Tibial artery (tissue), 4 donors: ENCODE data around the gene DCLK2.
"Not testable (repeated sequence)": the region's sequence is repeated elsewhere in the genome, so short reads cannot be mapped to it uniquely, and the experiment has no call there.

Experiments
- DNase-seq, 2 donors: peaks; one replicate each; pipeline ENCODE4 v3.0.0-alpha.2; 2019
- H3K27ac ChIP-seq, 2 donors: fragments of 200-600 bp; sonication (generic) in 1 of 2; 1 replicate in 1 of 2; 2 replicates in 1 of 2; pipeline ENCODE4 v1.5.1; 2018 to 2019; ENCODE audit warnings: mild to moderate bottlenecking in 1 of 2
- H3K27me3 ChIP-seq, 2 donors: fragments of 200-600 bp; sonication (generic) in 1 of 2; one replicate each; pipeline versions ENCODE4 v1.5.1 to v1.6.0; 2016 to 2019
- H3K36me3 ChIP-seq, 3 donors: fragments of 200-600 bp; sonication (generic) in 2 of 3; one replicate each; pipeline ENCODE4 v1.5.1; 2016 to 2019; ENCODE audit warnings: mild to moderate bottlenecking in 2 of 3
- H3K4me1 ChIP-seq, 4 donors: fragments of 200-600 bp; sonication (generic) in 2 of 4; 1 replicate in 3 of 4; 2 replicates in 1 of 4; pipeline ENCODE4 v1.5.1; 2016 to 2019
- H3K4me3 ChIP-seq, 2 donors: fragments of 200-600 bp; sonication (generic) in 1 of 2; 1 replicate in 1 of 2; 2 replicates in 1 of 2; pipeline ENCODE4 v1.5.1; 2018 to 2019; ENCODE audit warnings: mild to moderate bottlenecking in 2 of 2
- H3K9me3 ChIP-seq, 3 donors: fragments of 200-600 bp; sonication (generic) in 1 of 3; one replicate each; pipeline ENCODE4 v1.5.1; 2016 to 2019
- intact Hi-C: fragments of 100-400 bp; cut with DNase I; formaldehyde crosslinking; loops from one replicate; pipeline ENCODE4 v1.15.0; 2023; ENCODE audit warnings: low total_unique reads
- TF ChIP-seq, protein P1 (sequence below), 2 experiments: fragments of 200-600 bp in 1 of 2; fragments of 450-650 bp in 1 of 2; IDR thresholded peaks; one replicate each; pipeline ENCODE4 v1.5.1; 2017 to 2019; ENCODE audit warnings: antibody characterized with exemption in 2 of 2, mild to moderate bottlenecking in 1 of 2, moderate library complexity in 1 of 2

Gene DCLK2

DNA sequence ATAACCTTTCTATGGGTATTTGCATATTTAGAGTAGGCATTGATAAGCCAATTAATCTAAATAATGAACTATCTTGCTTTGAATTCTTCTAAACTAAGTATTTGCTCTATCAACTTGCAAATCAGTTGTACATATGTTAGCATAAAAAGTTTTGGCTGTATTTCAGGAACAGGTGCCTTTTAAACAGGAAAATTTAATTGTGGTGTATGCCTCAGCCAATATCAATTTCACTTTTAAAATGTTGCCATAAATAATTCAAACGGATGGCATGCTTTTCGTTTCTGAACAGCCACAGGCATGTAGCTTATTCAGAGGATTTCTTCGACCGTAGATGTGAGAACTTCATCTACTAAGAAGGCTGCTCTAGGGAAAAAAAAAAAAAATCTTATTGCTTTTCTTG, 99.9 kb downstream of the DCLK2 start:
- DNase-seq = no peak
- H3K27me3 ChIP-seq = no peaks in the 10 kb centered on the region
- H3K9me3 ChIP-seq = no peaks in the 10 kb centered on the region
- H3K36me3 ChIP-seq = no peaks in the 10 kb centered on the region
- no peak overlapping the region for H3K4me3 ChIP-seq
- peaks cover 0 to 28% (median 10%) of the 10 kb centered on the region in 4 donors for H3K4me1 ChIP-seq
- no peak overlapping the region for H3K27ac ChIP-seq
- TF ChIP-seq, protein P1, sequence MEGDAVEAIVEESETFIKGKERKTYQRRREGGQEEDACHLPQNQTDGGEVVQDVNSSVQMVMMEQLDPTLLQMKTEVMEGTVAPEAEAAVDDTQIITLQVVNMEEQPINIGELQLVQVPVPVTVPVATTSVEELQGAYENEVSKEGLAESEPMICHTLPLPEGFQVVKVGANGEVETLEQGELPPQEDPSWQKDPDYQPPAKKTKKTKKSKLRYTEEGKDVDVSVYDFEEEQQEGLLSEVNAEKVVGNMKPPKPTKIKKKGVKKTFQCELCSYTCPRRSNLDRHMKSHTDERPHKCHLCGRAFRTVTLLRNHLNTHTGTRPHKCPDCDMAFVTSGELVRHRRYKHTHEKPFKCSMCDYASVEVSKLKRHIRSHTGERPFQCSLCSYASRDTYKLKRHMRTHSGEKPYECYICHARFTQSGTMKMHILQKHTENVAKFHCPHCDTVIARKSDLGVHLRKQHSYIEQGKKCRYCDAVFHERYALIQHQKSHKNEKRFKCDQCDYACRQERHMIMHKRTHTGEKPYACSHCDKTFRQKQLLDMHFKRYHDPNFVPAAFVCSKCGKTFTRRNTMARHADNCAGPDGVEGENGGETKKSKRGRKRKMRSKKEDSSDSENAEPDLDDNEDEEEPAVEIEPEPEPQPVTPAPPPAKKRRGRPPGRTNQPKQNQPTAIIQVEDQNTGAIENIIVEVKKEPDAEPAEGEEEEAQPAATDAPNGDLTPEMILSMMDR (IDR thresholded peaks at IDR 0.05) = no peak
- intact Hi-C loops = no loop called here

DNA sequence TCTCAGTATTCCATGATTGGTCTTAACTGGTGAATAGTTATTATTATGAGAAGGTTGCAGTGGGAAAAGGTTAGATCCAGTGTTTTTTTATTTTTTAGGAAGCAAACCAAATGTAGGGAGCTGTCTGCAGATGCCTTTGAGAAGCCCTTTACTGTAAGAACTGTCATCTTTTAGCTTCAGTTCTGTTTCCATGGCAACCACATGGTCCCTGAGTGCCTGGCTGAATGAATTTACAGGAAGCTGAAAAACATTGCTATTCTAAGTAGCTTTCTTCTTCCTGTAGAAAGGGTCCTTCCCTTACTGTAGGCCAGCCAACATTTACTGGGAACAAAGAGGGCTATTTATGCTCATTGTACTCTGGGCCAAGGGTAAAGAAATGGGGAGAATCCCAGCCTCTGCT, 103.3 kb downstream of the DCLK2 start:
- H3K9me3 ChIP-seq = no peaks in the 10 kb centered on the region
- no peaks in the 10 kb centered on the region for H3K36me3 ChIP-seq
- H3K4me1 ChIP-seq = peaks cover 0 to 17% (median 4%) of the 10 kb centered on the region in 4 donors
- no peak for DNase-seq
- H3K27me3 ChIP-seq = no peaks in the 10 kb centered on the region
- H3K27ac ChIP-seq = no peak overlapping the region
- H3K4me3 ChIP-seq = no peak overlapping the region
- TF ChIP-seq, protein P1 (IDR thresholded peaks at IDR 0.05) = no peak
- intact Hi-C loops = no loop called here

DNA sequence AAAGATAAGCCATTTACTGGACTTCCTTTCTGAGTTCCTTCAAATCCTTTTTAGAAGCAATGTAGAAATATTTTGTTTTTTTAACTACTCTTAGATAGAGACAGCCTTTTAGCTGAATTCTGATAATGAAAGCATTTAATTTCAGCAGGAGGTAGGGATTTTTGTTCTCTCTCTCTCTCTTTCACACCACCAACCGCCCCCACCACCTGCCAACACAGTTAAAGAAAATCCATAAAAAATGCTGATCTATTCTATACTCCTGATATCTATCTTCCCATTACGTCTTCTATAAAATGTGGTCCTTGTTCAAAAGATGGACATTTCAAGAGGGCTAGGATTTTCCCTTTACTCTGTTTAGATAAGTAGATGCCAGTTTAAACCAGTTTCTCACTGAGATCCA, 104.5 kb downstream of the DCLK2 start:
- TF ChIP-seq, protein P1 (IDR thresholded peaks at IDR 0.05) = no peak
- no peaks in the 10 kb centered on the region for H3K27me3 ChIP-seq
- peaks cover 0 to 10% (median 0%) of the 10 kb centered on the region in 4 donors for H3K4me1 ChIP-seq
- H3K27ac ChIP-seq = no peak overlapping the region
- DNase-seq = no peak
- H3K4me3 ChIP-seq = no peak overlapping the region
- intact Hi-C loops = no loop called here
- H3K9me3 ChIP-seq = no peaks in the 10 kb centered on the region
- no peaks in the 10 kb centered on the region for H3K36me3 ChIP-seq

DNA sequence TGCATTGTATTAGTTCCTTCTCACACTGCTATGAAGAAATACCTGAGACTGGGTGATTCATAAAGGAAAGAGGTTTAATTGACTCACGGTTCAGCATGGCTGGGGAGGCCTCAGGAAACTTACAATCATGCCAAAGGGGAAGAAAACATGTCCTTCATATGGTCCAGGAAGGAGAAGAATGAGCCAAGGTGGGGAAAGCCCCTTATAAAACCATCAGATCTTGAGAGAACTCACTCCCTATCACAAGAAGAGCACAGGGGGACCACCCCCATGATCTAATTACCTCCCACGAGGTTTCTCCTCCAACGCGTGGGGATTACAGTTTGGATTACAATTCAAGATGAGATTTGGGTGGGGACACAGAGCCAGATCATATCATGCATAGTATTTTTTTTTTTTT, 106.8 kb downstream of the DCLK2 start:
- H3K27me3 ChIP-seq, H3K4me3 ChIP-seq, H3K36me3 ChIP-seq, H3K9me3 ChIP-seq, H3K4me1 ChIP-seq, DNase-seq, H3K27ac ChIP-seq, intact Hi-C loops: not testable (repeated sequence)

DNA sequence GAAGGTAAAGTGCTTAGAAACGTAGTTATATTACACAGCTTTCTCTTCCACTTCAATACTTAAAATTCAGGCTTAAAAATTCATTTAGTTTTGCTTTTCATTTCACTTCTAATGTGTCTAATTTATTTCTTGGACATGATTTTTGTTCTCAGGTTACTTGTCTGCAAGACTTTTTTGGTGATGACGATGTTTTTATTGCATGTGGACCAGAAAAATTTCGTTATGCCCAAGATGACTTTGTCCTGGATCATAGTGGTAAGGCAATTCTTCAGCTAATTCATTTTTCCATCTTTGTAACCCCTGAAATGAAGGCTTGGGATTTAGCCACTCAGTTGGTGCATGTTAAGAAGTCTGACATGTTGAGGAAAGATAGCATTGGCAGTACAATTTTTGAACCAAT, 114.7 kb downstream of the DCLK2 start:
- H3K4me1 ChIP-seq = no peaks in the 10 kb centered on the region
- DNase-seq = no peak
- TF ChIP-seq, protein P1 (IDR thresholded peaks at IDR 0.05) = no peak
- H3K27me3 ChIP-seq = no peaks in the 10 kb centered on the region
- H3K4me3 ChIP-seq = no peak overlapping the region
- no peaks in the 10 kb centered on the region for H3K9me3 ChIP-seq
- H3K27ac ChIP-seq = no peak overlapping the region
- intact Hi-C loops = no loop called here
- H3K36me3 ChIP-seq = no peaks in the 10 kb centered on the region

DNA sequence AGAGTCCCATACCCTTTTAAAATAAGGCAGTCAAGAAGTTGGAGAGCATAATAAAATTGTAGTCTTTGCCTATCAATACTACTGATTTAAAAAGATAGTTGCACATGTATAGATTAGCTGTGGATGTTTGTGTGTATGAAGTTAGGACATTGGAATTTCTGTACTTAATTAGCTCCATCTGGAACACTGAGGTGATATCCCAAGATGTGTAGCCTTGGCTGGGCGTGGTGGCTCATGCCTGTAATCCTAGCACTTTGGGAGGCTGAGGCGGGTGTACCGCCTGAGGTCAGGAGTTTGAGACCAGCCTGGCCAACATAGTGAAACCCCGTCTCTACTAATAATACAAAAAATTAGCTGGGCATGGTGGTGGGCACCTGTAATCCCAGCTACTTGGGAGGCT, 119.0 kb downstream of the DCLK2 start:
- H3K9me3 ChIP-seq, intact Hi-C loops, H3K4me1 ChIP-seq, H3K27me3 ChIP-seq, H3K27ac ChIP-seq, DNase-seq, H3K4me3 ChIP-seq, H3K36me3 ChIP-seq: not testable (repeated sequence)

DNA sequence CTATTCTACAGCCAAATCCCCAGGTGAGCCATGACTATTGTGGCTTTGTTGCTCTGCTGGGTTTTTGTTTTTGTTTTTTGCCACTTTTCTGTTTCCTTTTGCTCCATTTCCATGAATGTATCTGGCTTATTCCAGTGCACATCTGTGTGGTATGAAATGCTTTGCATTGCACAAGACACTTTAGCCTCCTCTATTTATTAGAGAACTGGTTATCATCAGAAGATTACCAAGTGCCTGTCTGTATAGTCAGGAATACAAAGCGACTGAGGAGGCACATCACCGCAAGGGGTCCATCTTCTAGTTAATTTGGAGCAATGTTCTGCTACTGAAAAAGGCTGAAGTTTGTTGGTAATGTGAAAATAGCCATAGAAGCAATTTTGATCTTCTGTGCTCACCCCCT, 120.8 kb downstream of the DCLK2 start:
- intact Hi-C loops = no loop called here
- TF ChIP-seq, protein P1 (IDR thresholded peaks at IDR 0.05) = no peak
- Histone ChIP-seq H3K27me3 (no peaks in the 10 kb centered on the region), H3K4me1 (no peaks in the 10 kb centered on the region), H3K27ac (no peak overlapping the region), H3K9me3 (no peaks in the 10 kb centered on the region), H3K36me3 (no peaks in the 10 kb centered on the region), H3K4me3 (no peak overlapping the region)
- DNase-seq = no peak
